GM12873 (cell line): ENCODE data around the gene ADAMTS17.

Experiments
- TF ChIP-seq, protein P1 (sequence below): IDR thresholded peaks from 2 replicates; pipeline ENCODE4 v1.5.1; 2012; ENCODE audit warnings: low read depth, mild to moderate bottlenecking, moderate library complexity, low read length, control low read depth; ENCODE audit not compliant: insufficient read depth; ENCODE audit errors: missing control alignments

ADAMTS17 gene

DNA sequence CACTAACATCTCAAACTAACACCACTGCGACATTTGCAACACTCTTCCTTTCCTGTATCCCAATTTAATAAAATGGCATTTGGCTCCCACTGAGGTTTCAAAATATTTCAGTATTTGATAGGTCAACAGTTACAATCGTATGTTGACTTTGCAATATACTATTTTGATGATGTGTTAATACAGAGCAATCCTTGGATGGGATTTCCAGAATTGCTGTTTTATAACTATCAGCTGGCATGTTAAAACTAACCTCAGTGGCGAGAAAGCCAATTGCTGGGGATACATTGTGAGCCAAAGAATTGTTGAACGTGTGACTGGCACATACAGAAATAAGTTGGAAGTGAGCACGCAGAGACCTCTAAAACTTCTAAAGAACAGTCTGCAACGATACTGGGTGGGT lies 382.4 kb downstream of the ADAMTS17 start:
- TF ChIP-seq, protein P1, sequence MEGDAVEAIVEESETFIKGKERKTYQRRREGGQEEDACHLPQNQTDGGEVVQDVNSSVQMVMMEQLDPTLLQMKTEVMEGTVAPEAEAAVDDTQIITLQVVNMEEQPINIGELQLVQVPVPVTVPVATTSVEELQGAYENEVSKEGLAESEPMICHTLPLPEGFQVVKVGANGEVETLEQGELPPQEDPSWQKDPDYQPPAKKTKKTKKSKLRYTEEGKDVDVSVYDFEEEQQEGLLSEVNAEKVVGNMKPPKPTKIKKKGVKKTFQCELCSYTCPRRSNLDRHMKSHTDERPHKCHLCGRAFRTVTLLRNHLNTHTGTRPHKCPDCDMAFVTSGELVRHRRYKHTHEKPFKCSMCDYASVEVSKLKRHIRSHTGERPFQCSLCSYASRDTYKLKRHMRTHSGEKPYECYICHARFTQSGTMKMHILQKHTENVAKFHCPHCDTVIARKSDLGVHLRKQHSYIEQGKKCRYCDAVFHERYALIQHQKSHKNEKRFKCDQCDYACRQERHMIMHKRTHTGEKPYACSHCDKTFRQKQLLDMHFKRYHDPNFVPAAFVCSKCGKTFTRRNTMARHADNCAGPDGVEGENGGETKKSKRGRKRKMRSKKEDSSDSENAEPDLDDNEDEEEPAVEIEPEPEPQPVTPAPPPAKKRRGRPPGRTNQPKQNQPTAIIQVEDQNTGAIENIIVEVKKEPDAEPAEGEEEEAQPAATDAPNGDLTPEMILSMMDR: no peak

DNA sequence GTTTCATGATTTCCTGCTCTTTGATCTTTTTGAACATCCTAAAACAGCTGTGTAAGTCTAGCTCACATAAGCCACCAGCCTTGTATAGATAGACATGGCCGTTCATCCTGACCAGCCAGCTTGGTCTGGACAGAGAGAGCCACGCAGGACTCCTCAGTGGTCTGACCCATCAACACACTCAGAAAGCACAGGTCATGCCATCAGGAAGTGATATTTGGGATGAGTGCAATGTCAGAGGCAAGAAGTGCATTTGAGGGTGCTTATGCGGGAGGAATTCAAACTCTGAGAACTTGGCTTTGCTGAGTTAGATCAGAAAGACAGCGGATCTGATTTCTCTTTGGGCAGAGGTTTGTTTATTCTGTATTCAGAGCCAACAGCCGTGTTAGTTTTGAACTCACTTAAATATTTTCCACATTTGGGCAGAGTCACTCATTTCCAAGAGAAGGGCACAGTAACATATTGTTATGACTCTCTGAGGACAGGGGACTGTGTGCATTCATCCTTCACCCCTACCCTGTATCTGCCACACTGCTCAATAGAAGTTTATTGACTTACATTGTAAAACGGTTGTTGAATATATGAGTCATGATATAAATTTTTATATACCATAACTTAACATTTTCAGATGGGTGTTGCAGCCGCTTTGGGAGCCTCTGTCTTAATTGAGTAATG lies 383.2 kb downstream of the ADAMTS17 start:
- TF ChIP-seq, protein P1: no peak

DNA sequence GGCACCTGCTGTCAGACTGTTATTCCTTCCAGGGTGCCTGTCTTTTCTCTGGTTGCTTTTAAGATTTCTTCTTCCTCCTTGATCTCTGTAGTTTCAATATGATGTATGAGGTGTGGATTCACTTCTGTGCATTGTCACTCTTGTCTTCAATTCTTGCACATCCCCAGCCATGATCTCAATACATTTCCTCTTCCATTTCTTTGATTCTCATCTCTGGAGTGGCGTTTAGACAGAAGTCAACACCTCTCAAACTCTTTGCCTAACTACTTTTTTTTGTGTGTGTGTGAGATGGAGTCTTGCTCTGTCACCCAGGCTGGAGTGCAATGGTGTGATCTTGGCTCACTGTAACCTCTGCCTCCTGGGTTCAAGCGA lies 384.1 kb downstream of the ADAMTS17 start:
- TF ChIP-seq, protein P1: no peak

DNA sequence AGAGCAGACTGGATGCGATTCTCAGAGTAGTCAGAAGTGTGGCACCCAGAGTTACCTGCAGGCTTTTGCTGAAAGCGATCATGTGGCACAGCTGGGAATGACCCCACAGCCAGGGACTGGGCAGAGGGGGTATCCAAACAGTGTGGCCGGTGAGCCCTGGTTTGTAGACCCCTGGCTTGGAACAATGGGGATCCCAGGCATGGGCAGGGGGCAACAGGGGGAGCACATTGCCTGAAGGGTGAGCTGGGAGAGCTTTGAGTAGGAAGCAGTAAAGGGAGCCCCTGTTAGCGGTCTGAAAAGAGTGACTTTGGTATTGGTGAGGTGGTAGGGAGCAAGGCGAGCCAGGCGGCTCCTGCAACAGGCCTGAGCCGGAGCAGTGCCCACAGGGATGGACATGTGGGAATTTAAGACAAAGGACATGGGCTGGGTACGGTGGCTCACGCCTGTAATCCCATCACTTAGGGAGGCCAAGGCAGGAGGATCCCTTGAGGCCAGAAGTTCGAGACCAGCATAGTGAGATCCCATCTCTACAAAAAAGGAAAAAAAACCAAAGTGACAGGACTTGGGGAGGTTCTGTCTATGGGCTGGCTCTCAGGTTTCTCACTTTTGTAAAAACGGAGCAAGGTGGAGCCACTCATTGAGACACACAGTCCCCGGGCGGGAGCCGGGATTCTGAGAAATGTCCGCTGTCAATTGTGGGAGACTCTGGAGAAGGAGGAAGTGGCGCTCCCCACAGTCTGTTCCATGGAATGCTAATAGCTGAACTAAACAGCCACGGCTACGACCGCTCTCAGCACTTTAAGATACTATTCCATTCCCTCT lies 384.7 kb downstream of the ADAMTS17 start:
- TF ChIP-seq, protein P1: no peak

DNA sequence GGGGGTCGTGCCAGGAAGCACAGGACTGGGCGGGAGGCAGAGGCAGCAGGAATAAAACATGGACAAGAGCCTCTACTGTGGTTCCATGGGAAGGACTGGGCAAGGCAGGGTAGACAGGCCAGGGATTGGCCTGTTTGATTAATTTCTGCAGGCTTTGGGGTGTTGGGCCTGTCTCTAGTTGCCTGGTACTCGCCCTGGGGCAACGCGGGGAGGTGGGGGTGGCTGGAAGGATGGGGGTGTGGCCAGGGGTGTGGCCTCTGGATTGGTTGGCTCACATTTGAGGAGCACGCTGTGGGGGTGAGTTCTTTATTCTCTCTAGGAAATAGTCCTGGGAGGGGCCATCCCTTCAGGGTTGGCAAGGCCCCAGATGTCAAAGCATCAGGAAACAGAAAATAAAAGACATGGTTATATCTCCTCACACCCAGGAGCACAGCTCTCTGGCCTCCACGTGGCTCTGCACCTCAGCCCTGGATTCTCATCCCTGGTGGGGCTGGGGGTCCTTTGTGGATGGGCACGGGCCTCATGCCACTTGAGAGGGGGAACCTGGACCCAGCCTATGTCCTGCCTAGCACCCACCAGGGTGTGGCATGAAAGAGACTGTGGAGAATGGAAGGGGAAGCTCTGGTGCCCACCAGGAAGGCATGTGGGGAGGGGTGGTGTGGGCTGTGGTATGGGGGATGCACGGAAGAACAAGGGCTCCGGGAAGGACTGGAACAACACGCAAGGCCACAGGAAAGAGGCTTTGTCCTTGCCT lies 385.6 kb downstream of the ADAMTS17 start:
- TF ChIP-seq, protein P1: no peak

DNA sequence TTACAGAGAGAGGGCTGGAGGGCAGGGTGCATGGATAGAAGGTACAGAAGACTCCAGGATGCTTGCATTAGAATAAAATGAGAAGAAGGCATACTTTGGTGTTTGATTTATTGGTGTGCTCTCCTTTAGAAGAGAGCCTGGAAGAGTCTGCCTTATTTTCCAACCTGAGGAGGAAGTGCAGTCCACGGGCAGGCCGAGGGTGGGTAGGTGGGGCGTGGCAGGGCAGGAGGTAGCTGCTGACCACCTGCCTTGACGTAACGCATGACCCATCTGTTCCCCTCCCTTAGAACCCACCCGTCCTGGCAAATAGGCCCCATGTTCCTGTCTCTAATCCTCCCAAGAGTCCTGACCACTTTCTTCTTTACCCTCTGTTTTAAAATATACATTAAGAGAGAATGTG lies 386.2 kb downstream of the ADAMTS17 start:
- TF ChIP-seq, protein P1: no peak

DNA sequence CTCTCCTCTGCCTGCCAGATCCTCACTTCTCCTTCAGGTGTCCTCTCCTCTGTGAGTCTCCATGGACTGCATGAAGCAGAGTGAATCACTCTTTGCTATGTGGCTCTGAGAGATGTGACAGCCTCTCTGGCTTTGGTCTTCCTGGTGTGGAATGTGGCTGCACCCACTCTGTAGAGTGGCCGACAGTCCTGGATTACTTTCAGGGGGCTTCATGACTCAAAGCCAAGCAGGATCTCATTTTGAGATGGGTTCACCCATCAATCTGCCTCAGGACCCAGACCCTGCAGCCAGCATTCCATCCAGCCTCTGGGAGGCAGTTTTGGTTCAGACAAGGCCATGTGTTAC lies 386.6 kb downstream of the ADAMTS17 start:
- TF ChIP-seq, protein P1: no peak
